Measurements from ENCODE around the gene PTPN13.

GRCh38 chr4:86704601-86705000, 110.5 kb downstream of the PTPN13 start:
- TF ChIP-seq CTCF (IDR thresholded peaks at IDR 0.05; ENCODE audit: borderline replicate concordance, extremely low read depth, low read length, poor library complexity, severe bottlenecking) = no peak
- TF ChIP-seq EZH2 (IDR thresholded peaks at IDR 0.05; ENCODE audit: borderline replicate concordance, low read depth, low read length, severe bottlenecking) = no peak
